Neural cell (in vitro differentiated cells): Measurements from ENCODE around the gene CYB561D1. TPM values are rescaled to one million over a fixed set of nuclear protein-coding genes. Genes with fewer than 3 reads are reported as not detected.

Experiments
- H2AFZ ChIP-seq: fragments of 200-600, 300-800 bp; sonication (generic), shearing (Covaris generic); 2 replicates; pipeline ENCODE4 v1.6.0; 2014; ENCODE audit warnings: low read depth, mild to moderate bottlenecking, antibody characterized with exemption, low read length, moderate library complexity
- H3F3A ChIP-seq: fragments of 200-600 bp; shearing (Covaris generic); 2 replicates; pipeline ENCODE4 v1.6.1; 2016; ENCODE audit warnings: mild to moderate bottlenecking, moderate library complexity, mixed read lengths, antibody characterized with exemption, low read length; ENCODE audit not compliant: insufficient read depth, poor library complexity, severe bottlenecking
- H3K27ac ChIP-seq: fragments of 200-600, 300-800 bp; sonication (generic), shearing (Covaris generic); 2 replicates; pipeline ENCODE4 v1.5.1; 2014; ENCODE audit warnings: mild to moderate bottlenecking, low read length, moderate library complexity
- H3K27me3 ChIP-seq: fragments of 300-800, 200-600 bp; sonication (generic), shearing (Covaris generic); 2 replicates; pipeline ENCODE4 v1.6.0; 2014; ENCODE audit warnings: mild to moderate bottlenecking, low read depth, low read length, moderate library complexity; ENCODE audit not compliant: insufficient read depth
- H3K36me3 ChIP-seq: fragments of 300-800, 200-600 bp; sonication (generic), shearing (Covaris generic); 2 replicates; pipeline ENCODE4 v1.5.1; 2014; ENCODE audit warnings: mild to moderate bottlenecking, antibody characterized with exemption, low read length, moderate library complexity; ENCODE audit not compliant: insufficient read depth
- H3K4me2 ChIP-seq: fragments of 300-800, 200-600 bp; sonication (generic), shearing (Covaris generic); 2 replicates; pipeline ENCODE4 v1.6.0; 2014; ENCODE audit warnings: mild to moderate bottlenecking, low read length
- H3K4me3 ChIP-seq: fragments of 300-800, 200-600 bp; sonication (generic), shearing (Covaris generic); 2 replicates; pipeline ENCODE4 v1.5.1; 2014; ENCODE audit warnings: mild to moderate bottlenecking, low read length, moderate library complexity
- H3K79me2 ChIP-seq: fragments of 200-600 bp; shearing (Covaris generic); replicated peaks from 2 replicates; pipeline ENCODE4 v1.6.0; 2014; ENCODE audit warnings: mild to moderate bottlenecking, low read length, moderate library complexity; ENCODE audit not compliant: insufficient read depth
- H3K9ac ChIP-seq: fragments of 300-800, 200-600 bp; sonication (generic), shearing (Covaris generic); 2 replicates; pipeline ENCODE4 v1.6.1; 2016; ENCODE audit warnings: mild to moderate bottlenecking, low read length, mixed read lengths
- H3K9me2 ChIP-seq: fragments of 200-600 bp; shearing (Covaris generic); 2 replicates; pipeline ENCODE4 v1.6.1; 2016; ENCODE audit warnings: mild to moderate bottlenecking, low read length, mixed read lengths; ENCODE audit not compliant: insufficient read depth
- H3K9me3 ChIP-seq: fragments of 200-600, 300-800 bp; sonication (generic), shearing (Covaris generic); 2 replicates; pipeline ENCODE4 v1.6.1; 2016; ENCODE audit warnings: mild to moderate bottlenecking, mixed run types, low read length, moderate library complexity, mixed read lengths
- H4K20me1 ChIP-seq: fragments of 200-600 bp; shearing (Covaris generic); 2 replicates; pipeline ENCODE4 v1.6.1; 2016; ENCODE audit warnings: mild to moderate bottlenecking, mixed run types; ENCODE audit not compliant: insufficient read depth
- CTCF ChIP-seq: fragments of 450-650 bp; IDR thresholded peaks from 2 replicates; pipeline ENCODE4 v1.5.1; 2014; ENCODE audit warnings: antibody characterized with exemption, mild to moderate bottlenecking, moderate library complexity; ENCODE audit not compliant: poor library complexity, severe bottlenecking
- EP300 ChIP-seq: fragments of 450-650 bp; conservative IDR thresholded peaks from 2 replicates; pipeline ENCODE4 v1.6.1; 2014; ENCODE audit warnings: antibody characterized with exemption, mild to moderate bottlenecking, moderate library complexity; ENCODE audit not compliant: poor library complexity, severe bottlenecking
- EZH2 ChIP-seq: fragments of 200-600, 300-800 bp; shearing (Covaris generic), sonication (generic); IDR thresholded peaks from 2 replicates; pipeline ENCODE4 v1.6.1; 2014; ENCODE audit warnings: antibody characterized with exemption, low read length, borderline replicate concordance, mild to moderate bottlenecking; ENCODE audit not compliant: insufficient read depth, poor library complexity, severe bottlenecking
- MXI1 ChIP-seq: fragments of 450-650 bp; conservative IDR thresholded peaks from 2 replicates; pipeline ENCODE4 v1.6.1; 2014; ENCODE audit warnings: antibody characterized with exemption, mild to moderate bottlenecking; ENCODE audit not compliant: poor library complexity, severe bottlenecking
- POLR2AphosphoS5 ChIP-seq: IDR thresholded peaks from 2 replicates; pipeline ENCODE4 v1.6.1; 2012
- RAD21 ChIP-seq: fragments of 450-650 bp; conservative IDR thresholded peaks from 2 replicates; pipeline ENCODE4 v1.6.1; 2014; ENCODE audit warnings: antibody characterized with exemption, mild to moderate bottlenecking, moderate library complexity
- REST ChIP-seq: IDR thresholded peaks from 2 replicates; pipeline ENCODE4 v1.6.1; 2012; ENCODE audit warnings: borderline replicate concordance
- SMC3 ChIP-seq: fragments of 450-650 bp; conservative IDR thresholded peaks from 2 replicates; pipeline ENCODE4 v1.6.1; 2014; ENCODE audit warnings: antibody characterized with exemption, mild to moderate bottlenecking, moderate library complexity; ENCODE audit not compliant: poor library complexity
- TAF1 ChIP-seq: IDR thresholded peaks from 2 replicates; pipeline ENCODE4 v1.6.1; 2012; ENCODE audit warnings: low read depth
- polyA plus RNA-seq: library from polyadenylated mRNA; depleted of rRNA; stranded (reverse); fragments of >200 nt; gene quantifications from 2 replicates; pipeline ENCODE4 v1.2.3, GENCODE V29; 2014

The CYB561D1 gene
- polyA plus RNA-seq, 1 donor from 2014 or later, result 7.2 TPM

- Histone ChIP-seq H3F3A (no peaks in the 10 kb centered on the region), H3K9me2 (no peaks in the 10 kb centered on the region), H3K27ac (no peak overlapping the region), H3K4me3 (no peak overlapping the region), H3K79me2 (no peaks in the 10 kb centered on the region), H4K20me1 (no peaks in the 10 kb centered on the region), H2AFZ (no peak overlapping the region), H3K36me3 (no peaks in the 10 kb centered on the region), H3K9me3 (no peaks in the 10 kb centered on the region), H3K4me2 (no peak overlapping the region), H3K9ac (no peak overlapping the region), H3K27me3 (no peaks in the 10 kb centered on the region)
- no peak for TF ChIP-seq REST
- TF ChIP-seq EP300, result no peak
- no peak for TF ChIP-seq CTCF
- no peak for TF ChIP-seq TAF1
- no peak for TF ChIP-seq EZH2
- no peak for TF ChIP-seq SMC3
- TF ChIP-seq RAD21, result no peak
- no peak for TF ChIP-seq POLR2AphosphoS5
- TF ChIP-seq MXI1, result no peak
Measured at GRCh38 chr1:109504974-109505373, 11.1 kb downstream of the CYB561D1 start.

- H3F3A ChIP-seq, result no peaks in the 10 kb centered on the region
- no peak overlapping the region for H3K4me2 ChIP-seq
- H3K79me2 ChIP-seq, result no peaks in the 10 kb centered on the region
- no peaks in the 10 kb centered on the region for H3K9me3 ChIP-seq
- TF ChIP-seq EZH2 (no peak), MXI1 (no peak), EP300 (no peak), TAF1 (no peak), SMC3 (no peak), RAD21 (no peak), REST (no peak), POLR2AphosphoS5 (no peak), CTCF (no peak)
- no peaks in the 10 kb centered on the region for H3K27me3 ChIP-seq
- H3K9me2 ChIP-seq, result no peaks in the 10 kb centered on the region
- H3K9ac ChIP-seq, result no peak overlapping the region
- peak overlapping the region; percentile 83 for H3K4me3 ChIP-seq
- no peak overlapping the region for H2AFZ ChIP-seq
- H3K36me3 ChIP-seq, result no peaks in the 10 kb centered on the region
- no peaks in the 10 kb centered on the region for H4K20me1 ChIP-seq
- no peak overlapping the region for H3K27ac ChIP-seq
Measured at GRCh38 chr1:109508001-109508872, 14.3 kb downstream of the CYB561D1 start.
